ENCODE data around the gene GPR176. TPM values are rescaled to one million over a fixed set of nuclear protein-coding genes. Genes with fewer than 3 reads are reported as not detected.

Gene GPR176
- total RNA-seq, 1 donor: 173 TPM

DNA sequence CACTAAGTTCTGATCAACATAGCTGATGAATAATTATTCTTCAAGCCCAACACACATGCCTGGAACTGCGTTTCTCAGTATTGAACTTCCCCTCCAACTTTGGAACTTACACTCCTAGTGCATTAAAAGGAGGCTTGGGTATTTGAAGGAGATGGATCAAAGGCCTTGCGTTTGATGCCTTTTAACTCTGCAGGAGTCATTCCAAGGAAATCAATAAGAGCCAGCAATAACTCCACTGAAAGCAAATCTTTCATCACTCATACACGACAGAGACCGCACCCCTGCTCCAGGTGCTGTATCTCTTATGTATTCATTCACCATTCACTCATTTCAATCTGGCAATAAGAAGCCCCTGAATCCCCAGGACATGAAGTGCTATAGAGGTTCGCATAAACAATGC is 123.5 kb downstream of the GPR176 start:
- peaks cover 33% of the 10 kb centered on the region for H3K36me3 ChIP-seq (ENCODE audit: insufficient read depth, low read length)
- peaks cover 5% of the 10 kb centered on the region for H3K79me2 ChIP-seq (ENCODE audit: insufficient read depth, low read length)
- H4K20me1 ChIP-seq (ENCODE audit: insufficient read depth, low read length): no peaks in the 10 kb centered on the region
- no peak overlapping the region for H2AFZ ChIP-seq (ENCODE audit: low read length)
- DNase-seq (ENCODE audit: insufficient read length, low spot score, missing footprints): no peak
- no peak overlapping the region for H3K27ac ChIP-seq (ENCODE audit: low read depth, low read length)
- no peaks in the 10 kb centered on the region for H3K27me3 ChIP-seq (ENCODE audit: insufficient read depth, low read length)
- no peaks in the 10 kb centered on the region for H3K9me3 ChIP-seq (ENCODE audit: low read depth, low read length)
- H3K4me2 ChIP-seq (ENCODE audit: insufficient read depth, low read length): no peak overlapping the region
- peaks cover 11% of the 10 kb centered on the region for H3K4me1 ChIP-seq (ENCODE audit: insufficient read depth, low read length)
- H3K4me3 ChIP-seq (ENCODE audit: insufficient read depth, low read length): no peak overlapping the region
- TF ChIP-seq, protein P1, sequence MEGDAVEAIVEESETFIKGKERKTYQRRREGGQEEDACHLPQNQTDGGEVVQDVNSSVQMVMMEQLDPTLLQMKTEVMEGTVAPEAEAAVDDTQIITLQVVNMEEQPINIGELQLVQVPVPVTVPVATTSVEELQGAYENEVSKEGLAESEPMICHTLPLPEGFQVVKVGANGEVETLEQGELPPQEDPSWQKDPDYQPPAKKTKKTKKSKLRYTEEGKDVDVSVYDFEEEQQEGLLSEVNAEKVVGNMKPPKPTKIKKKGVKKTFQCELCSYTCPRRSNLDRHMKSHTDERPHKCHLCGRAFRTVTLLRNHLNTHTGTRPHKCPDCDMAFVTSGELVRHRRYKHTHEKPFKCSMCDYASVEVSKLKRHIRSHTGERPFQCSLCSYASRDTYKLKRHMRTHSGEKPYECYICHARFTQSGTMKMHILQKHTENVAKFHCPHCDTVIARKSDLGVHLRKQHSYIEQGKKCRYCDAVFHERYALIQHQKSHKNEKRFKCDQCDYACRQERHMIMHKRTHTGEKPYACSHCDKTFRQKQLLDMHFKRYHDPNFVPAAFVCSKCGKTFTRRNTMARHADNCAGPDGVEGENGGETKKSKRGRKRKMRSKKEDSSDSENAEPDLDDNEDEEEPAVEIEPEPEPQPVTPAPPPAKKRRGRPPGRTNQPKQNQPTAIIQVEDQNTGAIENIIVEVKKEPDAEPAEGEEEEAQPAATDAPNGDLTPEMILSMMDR (IDR thresholded peaks at IDR 0.05; ENCODE audit: extremely low read depth, low read depth, low read length): no peak

DNA sequence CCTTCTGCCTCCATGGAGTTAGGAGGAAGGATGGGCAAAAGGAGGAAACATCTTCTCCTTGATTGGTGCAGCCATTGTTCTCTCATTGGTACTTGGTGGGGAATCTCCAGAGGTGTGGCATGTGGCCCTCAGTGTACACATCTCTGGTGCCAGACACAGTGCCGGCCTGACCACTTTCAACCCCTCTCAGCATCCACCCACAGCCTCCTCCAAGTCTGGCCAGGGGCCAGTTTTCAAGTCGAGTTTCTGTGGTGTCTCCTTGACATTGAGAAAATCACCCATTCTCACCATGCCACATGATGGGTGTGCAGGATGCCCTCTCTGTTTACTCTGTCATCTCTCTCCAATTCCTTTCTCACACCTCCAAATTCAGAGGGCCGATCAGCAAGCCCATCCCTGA is 124.6 kb downstream of the GPR176 start:
- peaks cover 25% of the 10 kb centered on the region for H3K36me3 ChIP-seq (ENCODE audit: insufficient read depth, low read length)
- H3K27me3 ChIP-seq (ENCODE audit: insufficient read depth, low read length): no peaks in the 10 kb centered on the region
- no peak overlapping the region for H3K27ac ChIP-seq (ENCODE audit: low read depth, low read length)
- no peak overlapping the region for H2AFZ ChIP-seq (ENCODE audit: low read length)
- no peaks in the 10 kb centered on the region for H3K9me3 ChIP-seq (ENCODE audit: low read depth, low read length)
- no peak overlapping the region for H3K4me3 ChIP-seq (ENCODE audit: insufficient read depth, low read length)
- peaks cover 2% of the 10 kb centered on the region for H3K79me2 ChIP-seq (ENCODE audit: insufficient read depth, low read length)
- peaks cover 11% of the 10 kb centered on the region for H3K4me1 ChIP-seq (ENCODE audit: insufficient read depth, low read length)
- DNase-seq (ENCODE audit: insufficient read length, low spot score, missing footprints): no peak
- no peak overlapping the region for H3K4me2 ChIP-seq (ENCODE audit: insufficient read depth, low read length)
- no peaks in the 10 kb centered on the region for H4K20me1 ChIP-seq (ENCODE audit: insufficient read depth, low read length)
- TF ChIP-seq, protein P1 (IDR thresholded peaks at IDR 0.05; ENCODE audit: extremely low read depth, low read depth, low read length): no peak

DNA sequence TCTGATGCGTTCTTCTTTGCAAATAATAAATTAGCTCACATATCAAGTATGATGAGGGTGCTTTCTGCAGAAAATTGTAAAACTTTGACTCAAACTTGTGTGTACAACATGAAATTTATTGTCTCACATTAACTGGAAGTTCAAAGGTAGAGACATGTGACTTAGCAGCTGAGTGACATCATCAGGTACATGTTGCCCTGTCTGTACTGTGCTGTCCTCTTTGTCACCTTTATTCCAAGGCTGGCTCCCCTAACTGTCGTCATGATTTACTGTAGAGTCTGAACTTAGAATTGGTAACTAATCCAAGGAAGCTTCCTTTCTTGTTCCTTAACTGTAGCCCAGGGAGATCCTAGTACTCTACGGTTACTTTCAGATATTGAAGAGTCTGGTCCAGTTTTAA is 125.1 kb downstream of the GPR176 start:
- Histone ChIP-seq H3K4me1 (ENCODE audit: insufficient read depth, low read length) (peaks cover 13% of the 10 kb centered on the region), H3K27ac (ENCODE audit: low read depth, low read length) (no peak overlapping the region)

GRCh38 chr15:39793923-39794322 is 126.1 kb downstream of the GPR176 start:
- Histone ChIP-seq H3K27me3 (ENCODE audit: insufficient read depth, low read length) (no peaks in the 10 kb centered on the region), H3K36me3 (ENCODE audit: insufficient read depth, low read length) (peaks cover 14% of the 10 kb centered on the region), H3K79me2 (ENCODE audit: insufficient read depth, low read length) (no peaks in the 10 kb centered on the region), H2AFZ (ENCODE audit: low read length) (no peak overlapping the region), H3K4me2 (ENCODE audit: insufficient read depth, low read length) (no peak overlapping the region), H3K27ac (ENCODE audit: low read depth, low read length) (no peak overlapping the region), H4K20me1 (ENCODE audit: insufficient read depth, low read length) (no peaks in the 10 kb centered on the region), H3K4me1 (ENCODE audit: insufficient read depth, low read length) (peaks cover 23% of the 10 kb centered on the region), H3K4me3 (ENCODE audit: insufficient read depth, low read length) (no peak overlapping the region), H3K9me3 (ENCODE audit: low read depth, low read length) (no peaks in the 10 kb centered on the region)
- no peak for DNase-seq (ENCODE audit: insufficient read length, low spot score, missing footprints)
- TF ChIP-seq, protein P1 (IDR thresholded peaks at IDR 0.05; ENCODE audit: extremely low read depth, low read depth, low read length): no peak

More for the DNA sequence above, 125.1 kb downstream of the GPR176 start:
- Histone ChIP-seq H3K36me3 (ENCODE audit: insufficient read depth, low read length) (peaks cover 20% of the 10 kb centered on the region), H3K27me3 (ENCODE audit: insufficient read depth, low read length) (no peaks in the 10 kb centered on the region), H3K9me3 (ENCODE audit: low read depth, low read length) (no peaks in the 10 kb centered on the region), H2AFZ (ENCODE audit: low read length) (no peak overlapping the region), H3K4me3 (ENCODE audit: insufficient read depth, low read length) (no peak overlapping the region), H4K20me1 (ENCODE audit: insufficient read depth, low read length) (no peaks in the 10 kb centered on the region), H3K4me2 (ENCODE audit: insufficient read depth, low read length) (no peak overlapping the region), H3K79me2 (ENCODE audit: insufficient read depth, low read length) (no peaks in the 10 kb centered on the region)
- DNase-seq (ENCODE audit: insufficient read length, low spot score, missing footprints): no peak
- TF ChIP-seq, protein P1 (IDR thresholded peaks at IDR 0.05; ENCODE audit: extremely low read depth, low read depth, low read length): no peak
